Body of pancreas (tissue), 4 donors: Measurements from ENCODE around the gene LPAR6. TPM values are rescaled to one million over a fixed set of nuclear protein-coding genes. Genes with fewer than 3 reads are reported as not detected.

Experiments
- ATAC-seq: fragments of 150-250 bp; one replicate; pipeline ENCODE4 v1.9.1; 2016
- DNase-seq, 4 donors: peaks; one replicate each; pipeline ENCODE4 v3.0.0-alpha.2; 2019
- H3K27ac ChIP-seq, 4 donors: fragments of 200-600 bp; sonication (generic); 1 replicate in 3 of 4; 2 replicates in 1 of 4; pipeline versions ENCODE4 v1.5.1 to v1.6.1; 2016 to 2019; ENCODE audit warnings: mild to moderate bottlenecking in 1 of 4, mixed read lengths in 1 of 4, moderate library complexity in 1 of 4
- H3K27me3 ChIP-seq, 2 donors: fragments of 200-600 bp; sonication (generic); one replicate each; pipeline ENCODE4 v1.6.0; 2016; ENCODE audit warnings: mild to moderate bottlenecking in 1 of 2
- H3K36me3 ChIP-seq, 2 donors: fragments of 200-600 bp; sonication (generic); replicated peaks in 1 of 2; 2 replicates each; pipeline ENCODE4 v1.5.1; 2016; ENCODE audit warnings: low read depth in 2 of 2; ENCODE audit not compliant: insufficient read depth in 1 of 2
- H3K4me1 ChIP-seq: fragments of 200-600 bp; sonication (generic); one replicate; pipeline ENCODE4 v1.6.0; 2016
- H3K4me3 ChIP-seq, 2 donors: fragments of 200-600 bp; sonication (generic); 1 replicate in 1 of 2; 2 replicates in 1 of 2; pipeline ENCODE4 v1.5.1; 2016 to 2019
- H3K9me3 ChIP-seq, 3 donors: fragments of 200-600 bp; sonication (generic); 1 replicate in 2 of 3; 2 replicates in 1 of 3; pipeline ENCODE4 v1.5.1; 2016
- CTCF ChIP-seq, 7 experiments: fragments of 450-650 bp in 4 of 7; fragments of 200-600 bp in 3 of 7; sonication (generic) in 3 of 7; IDR thresholded peaks; one replicate each; pipeline ENCODE4 v1.5.1; 2016 to 2019; ENCODE audit warnings: antibody characterized with exemption in 7 of 7
- POLR2A ChIP-seq, 3 donors: fragments of 450-650 bp; IDR thresholded peaks; one replicate each; pipeline ENCODE4 v1.6.1; 2016; ENCODE audit warnings: antibody characterized with exemption in 3 of 3, mild to moderate bottlenecking in 2 of 3
- WGBS, 2 donors: methylation state at CpG; one replicate each; pipeline ENCODE4 v1.1.5; 2017; 5-methylcytosine and 5-hydroxymethylcytosine counted together
- intact Hi-C: fragments of 100-400 bp; cut with DNase I; formaldehyde crosslinking; loops from one replicate; pipeline ENCODE4 v1.15.1; 2023
- total RNA-seq, 2 donors: library from RNA; depleted of rRNA; stranded (reverse); fragments of >200 nt; gene quantifications; one replicate each; pipeline ENCODE4 v1.1.0, GENCODE V29; 2016

Gene LPAR6
- total RNA-seq, 2 donors from 2014 or later = 6.3 to 11.7 TPM

GRCh38 chr13:48398450-48399095, 14.3 kb downstream of the LPAR6 start:
- Histone ChIP-seq H3K36me3 (no peaks in the 10 kb centered on the region), H3K4me3 (no peak overlapping the region), H3K27ac (peak overlapping the region in 1 of 4 donors; percentile 49), H3K4me1 (peaks cover 11% of the 10 kb centered on the region), H3K9me3 (no peaks in the 10 kb centered on the region), H3K27me3 (no peaks in the 10 kb centered on the region)
- DNase-seq (no peak), ATAC-seq (peak; percentile 50)
- TF ChIP-seq CTCF (IDR thresholded peaks at IDR 0.05) (no peak), POLR2A (IDR thresholded peaks at IDR 0.05) (no peak)
- intact Hi-C loops = no loop called here

- H3K9me3 ChIP-seq = no peaks in the 10 kb centered on the region
- no peaks in the 10 kb centered on the region for H3K36me3 ChIP-seq
- 27 to 34% methylated on average over 1 of the region's 1 CpG for WGBS, 2 donors
- TF ChIP-seq POLR2A (IDR thresholded peaks at IDR 0.05) (no peak), CTCF (IDR thresholded peaks at IDR 0.05) (no peak)
- H3K4me1 ChIP-seq = peaks cover 11% of the 10 kb centered on the region
- no peak for ATAC-seq
- no peak overlapping the region for H3K4me3 ChIP-seq
- intact Hi-C loops = no loop called here
- no peaks in the 10 kb centered on the region for H3K27me3 ChIP-seq
- H3K27ac ChIP-seq = no peak overlapping the region
- DNase-seq = no peak
Measured at GRCh38 chr13:48397744-48398143, 15.2 kb downstream of the LPAR6 start.

- Histone ChIP-seq H3K36me3 (no peaks in the 10 kb centered on the region), H3K27me3 (no peaks in the 10 kb centered on the region), H3K4me3 (no peak overlapping the region), H3K9me3 (peaks cover 0 to 6% (median 0%) of the 10 kb centered on the region in 3 donors), H3K27ac (no peak overlapping the region), H3K4me1 (peaks cover 2% of the 10 kb centered on the region)
- DNase-seq (no peak), ATAC-seq (no peak)
- intact Hi-C loops = no loop called here
- WGBS, 2 donors = 93 to 95% methylated on average over 2 of the region's 2 CpGs
- TF ChIP-seq CTCF (IDR thresholded peaks at IDR 0.05) (no peak), POLR2A (IDR thresholded peaks at IDR 0.05) (no peak)
Measured at GRCh38 chr13:48393698-48394085, 19.2 kb downstream of the LPAR6 start.

- H3K9me3 ChIP-seq = peaks cover 0 to 6% (median 0%) of the 10 kb centered on the region in 3 donors
- no peaks in the 10 kb centered on the region for H3K4me1 ChIP-seq
- no peaks in the 10 kb centered on the region for H3K27me3 ChIP-seq
- WGBS, 2 donors = 80 to 91% methylated on average over 3 of the region's 3 CpGs
- ATAC-seq = no peak
- no peaks in the 10 kb centered on the region for H3K36me3 ChIP-seq
- no peak for DNase-seq
- H3K4me3 ChIP-seq = no peak overlapping the region
- no peak overlapping the region for H3K27ac ChIP-seq
- intact Hi-C loops = no loop called here
- no peak for TF ChIP-seq CTCF (IDR thresholded peaks at IDR 0.05)
- TF ChIP-seq POLR2A (IDR thresholded peaks at IDR 0.05) = no peak
Measured at GRCh38 chr13:48393030-48393697, 19.7 kb downstream of the LPAR6 start.

- ATAC-seq (no peak), DNase-seq (no peak)
- WGBS, 2 donors = 91 to 100% methylated on average over 3 of the region's 3 CpGs
- no peak overlapping the region for H3K27ac ChIP-seq
- H3K4me3 ChIP-seq = no peak overlapping the region
- no peak for TF ChIP-seq POLR2A (IDR thresholded peaks at IDR 0.05)
- no peak for TF ChIP-seq CTCF (IDR thresholded peaks at IDR 0.05)
- H3K27me3 ChIP-seq = no peaks in the 10 kb centered on the region
- no peaks in the 10 kb centered on the region for H3K4me1 ChIP-seq
- peaks cover 0 to 6% (median 0%) of the 10 kb centered on the region in 3 donors for H3K9me3 ChIP-seq
- H3K36me3 ChIP-seq = no peaks in the 10 kb centered on the region
- intact Hi-C loops = no loop called here
Measured at GRCh38 chr13:48391257-48391656, 21.7 kb downstream of the LPAR6 start.
